Measurements from ENCODE around the gene PLCG2.
A peak's percentile ranks its signal among the peaks of the same experiment; 100 is the strongest.

The PLCG2 gene

DNA sequence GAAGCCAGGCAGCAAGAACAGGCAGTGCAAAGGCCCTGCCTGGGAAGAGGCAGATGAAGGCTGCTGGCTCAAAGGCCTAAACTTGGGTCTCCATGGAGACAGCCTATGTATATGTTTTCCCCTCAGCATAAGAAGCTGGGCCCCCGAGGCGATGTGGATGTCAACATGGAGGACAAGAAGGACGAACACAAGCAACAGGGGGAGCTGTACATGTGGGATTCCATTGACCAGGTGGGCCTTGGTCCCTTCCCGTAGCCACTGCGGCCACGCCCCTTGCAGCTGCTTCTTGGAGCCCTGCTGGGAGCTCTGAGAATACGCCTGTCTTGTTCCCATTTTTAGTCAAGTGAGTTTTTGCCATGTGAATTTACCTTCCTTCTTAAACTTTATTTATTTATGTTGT is 126.2 kb downstream of the PLCG2 start:
- Mint-ChIP-seq H3K4me1 (ENCODE audit: low read depth) (no peaks in the 10 kb centered on the region), H3K27me3 (no peaks in the 10 kb centered on the region), H3K4me3 (no peak overlapping the region), H3K27ac (no peak overlapping the region), H3K36me3 (ENCODE audit: low read depth) (peaks cover 100% of the 10 kb centered on the region), H3K9me3 (no peaks in the 10 kb centered on the region)
- intact Hi-C loops (cut with micrococcal nuclease), result no loop called here

DNA sequence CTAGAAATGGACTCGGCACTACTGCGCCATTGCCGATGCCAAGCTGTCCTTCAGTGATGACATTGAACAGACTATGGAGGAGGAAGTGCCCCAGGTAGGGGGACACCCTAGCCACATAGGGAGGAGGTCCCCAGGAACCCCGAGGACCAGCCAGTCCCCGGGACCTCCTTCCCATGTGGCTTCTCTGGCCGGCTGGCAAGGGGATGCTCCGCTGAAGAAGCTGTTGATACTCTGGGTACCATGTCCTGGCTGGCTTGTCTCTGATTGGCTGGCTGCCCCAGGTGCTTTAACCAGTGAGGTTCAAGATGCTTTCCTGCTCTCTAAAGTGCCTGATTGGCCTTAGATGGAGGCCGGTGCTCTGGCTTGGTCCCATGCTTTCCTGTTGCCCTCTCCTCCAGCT is 128.6 kb downstream of the PLCG2 start:
- no peaks in the 10 kb centered on the region for H3K27me3 Mint-ChIP-seq
- H3K27ac Mint-ChIP-seq, result no peak overlapping the region
- H3K36me3 Mint-ChIP-seq (ENCODE audit: low read depth), result peaks cover 99% of the 10 kb centered on the region
- H3K4me1 Mint-ChIP-seq (ENCODE audit: low read depth), result no peaks in the 10 kb centered on the region
- no peaks in the 10 kb centered on the region for H3K9me3 Mint-ChIP-seq
- H3K4me3 Mint-ChIP-seq, result no peak overlapping the region
- intact Hi-C loops (cut with micrococcal nuclease), result no loop called here

DNA sequence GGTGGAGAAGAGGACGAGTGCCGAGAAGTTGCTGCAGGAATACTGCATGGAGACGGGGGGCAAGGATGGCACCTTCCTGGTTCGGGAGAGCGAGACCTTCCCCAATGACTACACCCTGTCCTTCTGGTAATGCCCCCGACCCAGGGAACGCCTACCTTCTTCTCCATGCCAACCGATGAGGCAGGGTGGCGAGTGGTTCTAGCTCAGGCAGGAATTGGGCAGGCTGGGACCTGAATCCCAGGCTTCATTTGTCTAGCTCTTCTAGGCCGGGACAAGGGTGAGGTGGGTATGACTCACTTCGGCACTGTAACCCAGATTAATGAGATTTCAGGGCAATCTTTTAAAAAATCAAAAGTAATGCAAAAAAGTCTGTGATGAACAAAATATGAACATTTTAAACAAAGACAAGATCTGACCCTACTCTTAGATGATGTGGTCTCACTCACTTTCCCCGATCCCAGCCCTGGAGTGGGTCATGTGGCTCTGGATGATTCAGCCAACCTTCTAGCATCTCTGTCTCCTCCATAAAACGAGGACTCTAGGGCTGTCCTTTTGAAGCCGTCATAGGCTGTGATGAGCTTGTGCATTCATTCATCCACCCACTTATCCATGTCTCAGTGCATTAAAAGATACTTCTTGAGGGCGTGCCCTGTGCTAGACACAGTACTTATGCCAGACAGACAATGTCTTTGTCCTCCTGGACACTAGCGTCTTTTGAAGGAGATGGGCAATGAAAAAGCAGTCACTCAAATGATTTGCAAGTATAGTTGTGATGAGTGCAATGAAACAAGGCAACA is 129.6 kb downstream of the PLCG2 start:
- peaks cover 99% of the 10 kb centered on the region for H3K36me3 Mint-ChIP-seq (ENCODE audit: low read depth)
- no peak overlapping the region for H3K27ac Mint-ChIP-seq
- intact Hi-C loops (cut with micrococcal nuclease), result no loop called here
- no peaks in the 10 kb centered on the region for H3K4me1 Mint-ChIP-seq (ENCODE audit: low read depth)
- no peak overlapping the region for H3K4me3 Mint-ChIP-seq
- no peaks in the 10 kb centered on the region for H3K9me3 Mint-ChIP-seq
- H3K27me3 Mint-ChIP-seq, result no peaks in the 10 kb centered on the region

DNA sequence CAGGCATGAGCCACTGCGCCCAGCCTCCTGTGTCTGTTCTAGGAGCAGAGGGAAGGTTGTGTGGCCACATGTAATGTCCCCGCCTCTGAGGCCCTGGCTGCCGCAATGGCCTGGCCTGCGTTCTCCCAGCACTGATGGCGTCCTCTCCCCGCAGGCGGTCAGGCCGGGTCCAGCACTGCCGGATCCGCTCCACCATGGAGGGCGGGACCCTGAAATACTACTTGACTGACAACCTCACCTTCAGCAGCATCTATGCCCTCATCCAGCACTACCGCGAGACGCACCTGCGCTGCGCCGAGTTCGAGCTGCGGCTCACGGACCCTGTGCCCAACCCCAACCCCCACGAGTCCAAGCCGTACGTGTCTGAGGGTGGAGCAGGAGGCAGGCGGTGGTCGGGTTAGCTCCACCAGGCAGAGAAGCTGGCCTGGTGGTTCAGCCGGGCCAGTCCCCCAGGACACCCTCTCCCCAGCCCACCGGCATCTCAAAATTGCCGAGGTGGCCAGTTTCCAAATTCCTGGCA is 131.3 kb downstream of the PLCG2 start:
- no peaks in the 10 kb centered on the region for H3K27me3 Mint-ChIP-seq
- no peak overlapping the region for H3K4me3 Mint-ChIP-seq
- peaks cover 99% of the 10 kb centered on the region for H3K36me3 Mint-ChIP-seq (ENCODE audit: low read depth)
- H3K27ac Mint-ChIP-seq, result no peak overlapping the region
- intact Hi-C loops (cut with micrococcal nuclease), result no loop called here
- H3K9me3 Mint-ChIP-seq, result no peaks in the 10 kb centered on the region
- H3K4me1 Mint-ChIP-seq (ENCODE audit: low read depth), result no peaks in the 10 kb centered on the region

DNA sequence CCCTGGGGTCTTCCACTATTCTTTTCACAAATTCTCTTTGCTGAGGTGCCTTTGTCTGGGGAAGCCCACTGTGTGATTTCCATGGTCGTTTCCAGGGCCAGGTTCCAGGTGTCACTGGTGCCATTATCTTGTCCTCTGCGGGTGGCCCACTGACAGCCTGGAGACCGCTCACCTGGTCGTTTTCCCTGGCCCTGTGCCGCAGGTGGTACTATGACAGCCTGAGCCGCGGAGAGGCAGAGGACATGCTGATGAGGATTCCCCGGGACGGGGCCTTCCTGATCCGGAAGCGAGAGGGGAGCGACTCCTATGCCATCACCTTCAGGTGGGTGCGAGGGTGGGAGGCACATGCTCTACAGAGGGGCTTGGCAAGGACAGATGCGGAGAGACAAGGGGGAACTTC is 133.3 kb downstream of the PLCG2 start:
- no peak overlapping the region for H3K27ac Mint-ChIP-seq
- no peaks in the 10 kb centered on the region for H3K27me3 Mint-ChIP-seq
- intact Hi-C loops (cut with micrococcal nuclease), result no loop called here
- peaks cover 94% of the 10 kb centered on the region for H3K36me3 Mint-ChIP-seq (ENCODE audit: low read depth)
- H3K4me3 Mint-ChIP-seq, result no peak overlapping the region
- H3K4me1 Mint-ChIP-seq (ENCODE audit: low read depth), result no peaks in the 10 kb centered on the region
- no peaks in the 10 kb centered on the region for H3K9me3 Mint-ChIP-seq

DNA sequence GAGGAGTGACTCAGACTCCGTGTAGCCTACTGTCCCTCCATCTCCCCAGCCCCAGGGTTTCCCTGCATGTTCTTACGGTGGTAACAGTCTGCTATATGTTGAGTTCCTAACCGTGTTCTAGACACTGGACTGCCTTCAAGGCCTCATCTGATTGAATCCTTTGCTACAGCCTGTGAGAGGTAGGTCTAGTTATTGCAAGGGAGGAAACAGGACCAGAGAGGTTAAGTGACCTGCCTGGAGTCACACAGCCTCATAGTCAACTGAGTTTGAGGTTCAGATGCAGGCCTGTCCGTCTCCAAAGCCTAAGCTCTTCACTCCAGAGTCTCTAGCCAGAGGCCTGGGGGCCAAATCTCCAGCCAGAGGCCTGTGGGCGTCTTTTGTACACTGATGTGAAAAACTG is 134.1 kb downstream of the PLCG2 start:
- no peak overlapping the region for H3K27ac Mint-ChIP-seq
- H3K27me3 Mint-ChIP-seq, result no peaks in the 10 kb centered on the region
- no peaks in the 10 kb centered on the region for H3K9me3 Mint-ChIP-seq
- intact Hi-C loops (cut with micrococcal nuclease), result no loop called here
- H3K4me1 Mint-ChIP-seq (ENCODE audit: low read depth), result no peaks in the 10 kb centered on the region
- H3K36me3 Mint-ChIP-seq (ENCODE audit: low read depth), result peaks cover 94% of the 10 kb centered on the region
- no peak overlapping the region for H3K4me3 Mint-ChIP-seq

DNA sequence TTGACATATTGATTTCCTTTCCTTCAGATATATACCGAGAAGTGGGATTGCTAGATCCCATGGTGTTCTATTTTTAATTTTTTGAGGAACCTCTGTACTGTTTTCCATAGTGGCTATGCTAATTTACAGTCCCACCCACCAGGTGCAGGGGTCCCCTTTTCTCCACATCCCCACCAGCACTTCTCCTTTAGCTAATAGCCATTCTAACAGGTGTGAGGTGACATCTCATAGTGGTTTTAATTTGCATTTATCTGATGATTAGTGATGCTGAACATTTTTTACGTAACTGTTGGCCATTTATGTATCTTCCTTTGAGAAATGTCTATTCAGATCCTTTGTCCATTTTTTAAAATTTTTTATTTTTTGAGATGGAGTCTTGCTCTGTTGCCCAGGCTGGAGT is 138.3 kb downstream of the PLCG2 start:
- Mint-ChIP-seq H3K9me3 (no peaks in the 10 kb centered on the region), H3K27ac (no peak overlapping the region), H3K4me3 (no peak overlapping the region), H3K36me3 (ENCODE audit: low read depth) (peaks cover 95% of the 10 kb centered on the region), H3K27me3 (no peaks in the 10 kb centered on the region), H3K4me1 (ENCODE audit: low read depth) (peaks cover 12% of the 10 kb centered on the region)
- intact Hi-C loops (cut with micrococcal nuclease), result no loop called here

DNA sequence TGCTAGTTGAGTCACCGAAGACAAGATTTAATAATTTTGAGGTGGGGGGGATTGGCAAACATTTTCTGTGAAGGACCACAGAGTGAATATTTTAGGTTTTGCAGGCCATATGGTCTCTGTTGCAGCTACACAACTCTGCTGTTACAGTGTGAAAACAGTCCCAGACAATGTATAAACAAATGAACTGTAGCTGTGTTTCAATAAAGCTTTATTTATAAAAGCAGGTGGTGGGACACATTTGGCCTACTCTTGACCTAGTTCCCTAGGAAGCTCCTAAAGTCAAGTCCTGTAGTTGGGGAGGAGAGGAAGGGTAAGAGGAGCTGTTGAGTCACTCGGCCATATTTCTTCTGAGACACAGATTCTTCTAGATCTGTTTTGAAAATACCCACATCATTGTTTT is 139.8 kb downstream of the PLCG2 start:
- Mint-ChIP-seq H3K27me3 (no peaks in the 10 kb centered on the region), H3K4me3 (no peak overlapping the region), H3K4me1 (ENCODE audit: low read depth) (peaks cover 12% of the 10 kb centered on the region), H3K9me3 (no peaks in the 10 kb centered on the region), H3K27ac (no peak overlapping the region), H3K36me3 (ENCODE audit: low read depth) (peaks cover 95% of the 10 kb centered on the region)
- intact Hi-C loops (cut with micrococcal nuclease), result no loop called here

DNA sequence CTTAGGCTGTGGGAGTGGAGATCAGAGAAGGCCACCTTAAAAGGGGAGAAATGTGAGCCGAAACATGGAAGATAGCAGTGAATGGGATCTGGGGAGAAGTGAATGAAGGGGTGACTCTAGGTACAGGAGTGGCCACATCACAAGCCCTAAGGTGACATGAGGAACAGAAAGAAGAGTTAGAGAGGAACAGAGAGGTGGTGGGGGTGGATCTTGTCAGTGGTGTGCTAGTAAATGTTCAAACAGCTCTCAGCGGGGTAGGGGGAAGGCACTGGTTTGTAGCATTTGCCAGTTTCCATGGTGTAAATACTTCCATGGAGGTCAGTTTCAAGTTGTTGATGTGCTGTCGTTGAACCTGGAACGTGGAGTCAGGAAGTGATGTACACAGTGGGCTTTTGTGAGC is 141.4 kb downstream of the PLCG2 start:
- Mint-ChIP-seq H3K4me1 (ENCODE audit: low read depth) (peaks cover 12% of the 10 kb centered on the region), H3K27me3 (no peaks in the 10 kb centered on the region), H3K4me3 (no peak overlapping the region), H3K27ac (no peak overlapping the region), H3K9me3 (no peaks in the 10 kb centered on the region), H3K36me3 (ENCODE audit: low read depth) (peaks cover 95% of the 10 kb centered on the region)
- intact Hi-C loops (cut with micrococcal nuclease), result no loop called here

DNA sequence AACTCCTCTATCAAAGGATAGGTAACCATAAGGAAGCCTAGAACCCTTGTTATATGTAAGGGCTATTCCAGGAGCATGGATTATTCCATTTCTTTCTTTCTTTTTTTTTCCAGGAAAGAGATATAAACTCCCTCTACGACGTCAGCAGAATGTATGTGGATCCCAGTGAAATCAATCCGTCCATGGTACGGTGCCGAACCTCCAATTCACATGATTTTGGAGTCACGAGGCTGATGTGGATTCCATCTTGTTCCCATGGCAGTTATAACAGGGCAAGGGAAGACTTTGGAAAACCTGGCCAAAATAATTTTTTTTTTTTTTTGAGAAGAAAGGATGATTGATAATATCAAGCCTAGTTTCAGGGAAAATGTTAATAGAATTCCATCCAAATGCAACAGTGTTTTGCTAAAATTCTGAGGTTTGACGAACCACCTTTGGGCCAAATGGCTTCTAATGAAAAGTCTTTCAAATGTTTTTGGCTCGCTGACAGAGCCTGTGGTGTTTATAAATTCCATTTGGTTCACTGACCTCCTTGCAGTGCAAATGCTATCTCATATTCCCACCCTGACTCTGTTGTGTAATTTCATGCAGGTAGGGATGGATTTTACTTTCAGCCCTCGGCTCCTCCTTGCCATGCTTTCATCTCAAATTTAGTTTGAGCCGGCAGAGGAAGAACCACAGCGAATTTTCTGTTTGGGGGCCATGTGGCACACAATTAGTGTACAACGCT is 142.2 kb downstream of the PLCG2 start:
- Mint-ChIP-seq H3K27ac (no peak overlapping the region), H3K36me3 (ENCODE audit: low read depth) (peaks cover 100% of the 10 kb centered on the region), H3K4me3 (no peak overlapping the region), H3K27me3 (no peaks in the 10 kb centered on the region), H3K4me1 (ENCODE audit: low read depth) (peaks cover 12% of the 10 kb centered on the region), H3K9me3 (no peaks in the 10 kb centered on the region)
- intact Hi-C loops (cut with micrococcal nuclease), result no loop called here

DNA sequence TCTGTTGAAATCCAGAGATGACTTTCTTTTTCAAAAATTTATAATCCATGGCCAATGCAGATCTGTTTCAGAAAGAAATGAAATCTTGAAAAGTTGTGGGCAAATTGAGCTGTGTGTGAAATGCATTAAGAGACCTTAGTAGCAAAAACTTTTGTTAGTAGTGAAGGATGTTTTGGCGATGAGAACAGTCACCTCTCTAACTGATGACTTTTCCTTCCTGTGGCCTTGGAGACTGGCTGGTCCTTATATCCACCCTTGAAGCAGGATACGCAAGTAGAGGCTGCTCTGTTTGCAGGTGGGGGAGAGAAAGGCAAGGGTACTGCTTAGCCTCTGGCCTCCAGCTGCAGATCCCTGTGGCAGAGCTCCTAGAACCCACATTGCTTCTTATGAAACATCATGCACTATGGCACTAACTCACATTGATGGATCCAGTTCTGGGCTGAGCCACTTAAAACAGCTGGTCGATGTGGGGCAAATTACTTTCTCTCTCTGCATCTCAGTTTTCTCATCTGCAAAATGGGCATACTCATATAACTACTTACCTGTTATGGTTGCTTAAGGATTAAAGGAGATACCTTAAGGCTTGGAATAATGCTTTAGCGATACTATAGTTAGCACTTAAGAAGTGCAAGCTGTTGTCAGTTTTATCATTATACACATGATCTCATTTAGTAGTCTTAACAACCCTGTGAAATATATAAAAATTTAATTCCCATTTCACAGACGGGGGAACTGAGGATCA is 142.9 kb downstream of the PLCG2 start:
- Mint-ChIP-seq H3K4me1 (ENCODE audit: low read depth) (peaks cover 12% of the 10 kb centered on the region), H3K36me3 (ENCODE audit: low read depth) (peaks cover 100% of the 10 kb centered on the region), H3K9me3 (no peaks in the 10 kb centered on the region), H3K27ac (no peak overlapping the region), H3K4me3 (no peak overlapping the region), H3K27me3 (no peaks in the 10 kb centered on the region)
- intact Hi-C loops (cut with micrococcal nuclease), result no loop called here

DNA sequence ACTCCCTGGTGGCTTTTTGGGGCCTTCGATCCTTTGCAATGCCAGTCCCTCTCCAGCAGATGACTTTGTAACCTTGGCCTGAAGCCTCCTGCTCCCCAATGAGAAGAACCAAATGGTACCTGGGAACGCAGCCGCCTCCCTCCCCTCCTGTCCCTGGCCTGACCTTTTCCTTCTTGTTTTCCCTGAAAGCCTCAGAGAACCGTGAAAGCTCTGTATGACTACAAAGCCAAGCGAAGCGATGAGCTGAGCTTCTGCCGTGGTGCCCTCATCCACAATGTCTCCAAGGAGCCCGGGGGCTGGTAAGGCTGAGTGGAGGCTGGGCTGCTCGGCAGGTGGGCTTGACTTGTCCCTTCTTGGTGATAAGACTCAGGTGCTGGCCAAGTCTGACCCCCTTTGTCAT is 144.2 kb downstream of the PLCG2 start:
- H3K9me3 Mint-ChIP-seq, result no peaks in the 10 kb centered on the region
- H3K27me3 Mint-ChIP-seq, result no peaks in the 10 kb centered on the region
- no peak overlapping the region for H3K27ac Mint-ChIP-seq
- intact Hi-C loops (cut with micrococcal nuclease), result no loop called here
- H3K4me1 Mint-ChIP-seq (ENCODE audit: low read depth), result peaks cover 19% of the 10 kb centered on the region
- peaks cover 100% of the 10 kb centered on the region for H3K36me3 Mint-ChIP-seq (ENCODE audit: low read depth)
- no peak overlapping the region for H3K4me3 Mint-ChIP-seq

DNA sequence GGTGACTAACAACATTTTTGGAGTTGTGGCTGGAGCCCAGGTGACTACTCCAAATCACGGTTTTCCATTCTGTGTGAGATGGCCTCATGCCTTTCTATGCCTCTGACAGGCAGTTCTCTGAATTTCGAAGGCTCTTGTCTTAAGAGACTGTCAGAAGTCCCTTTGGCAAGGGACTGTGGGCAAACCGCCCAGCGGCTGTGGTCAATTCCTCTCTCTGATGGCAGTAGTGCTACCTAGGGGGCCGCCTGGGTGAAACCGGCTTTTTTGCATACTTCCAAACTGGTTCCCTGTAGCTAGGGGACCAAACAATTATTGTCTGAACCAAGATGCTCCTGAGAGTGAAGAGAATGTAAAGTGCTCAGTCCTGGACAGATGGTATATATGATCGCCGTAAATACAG is 145.9 kb downstream of the PLCG2 start:
- no peak overlapping the region for H3K4me3 Mint-ChIP-seq

DNA sequence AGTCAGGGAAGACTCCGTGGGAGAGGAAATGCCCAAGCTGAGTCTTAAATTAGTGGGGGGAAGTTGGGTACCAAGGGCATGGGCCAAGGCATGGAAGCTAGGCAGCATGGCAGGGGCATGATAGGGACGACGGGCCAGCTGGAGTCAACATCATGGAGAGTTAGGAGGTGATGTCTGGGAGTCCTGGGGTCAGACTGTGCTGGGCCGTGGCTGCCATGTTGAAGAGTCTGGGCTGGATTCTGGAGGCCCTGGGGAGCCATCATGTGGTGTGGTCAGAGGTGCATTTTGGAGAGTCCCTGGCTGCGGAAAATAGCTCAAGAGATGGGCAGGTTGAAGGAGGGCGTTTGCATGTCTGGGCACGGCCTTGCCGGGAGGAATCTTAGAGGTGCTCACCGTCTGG is 146.9 kb downstream of the PLCG2 start:
- intact Hi-C loops (cut with micrococcal nuclease), result no loop called here
- Mint-ChIP-seq H3K4me3 (no peak overlapping the region), H3K9me3 (no peaks in the 10 kb centered on the region), H3K4me1 (ENCODE audit: low read depth) (peaks cover 18% of the 10 kb centered on the region), H3K27ac (peak overlapping the region; percentile 55), H3K27me3 (no peaks in the 10 kb centered on the region), H3K36me3 (ENCODE audit: low read depth) (peaks cover 97% of the 10 kb centered on the region)

More for the DNA sequence above, 145.9 kb downstream of the PLCG2 start:
- no peaks in the 10 kb centered on the region for H3K9me3 Mint-ChIP-seq
- H3K4me1 Mint-ChIP-seq (ENCODE audit: low read depth), result peaks cover 23% of the 10 kb centered on the region
- intact Hi-C loops (cut with micrococcal nuclease), result no loop called here
- H3K27ac Mint-ChIP-seq, result no peak overlapping the region
- peaks cover 100% of the 10 kb centered on the region for H3K36me3 Mint-ChIP-seq (ENCODE audit: low read depth)
- H3K27me3 Mint-ChIP-seq, result no peaks in the 10 kb centered on the region
